BE2C (cell line): ENCODE data around the gene NELFB.

Experiments
- DNase-seq: peaks from one replicate; pipeline ENCODE4 v3.0.0-alpha.2; 2020
- H3K27me3 ChIP-seq: fragments of 250-450 bp; sonication (Bioruptor Pico); 2 replicates; pipeline ENCODE4 v1.5.1; 2020; ENCODE audit warnings: mild to moderate bottlenecking
- H3K36me3 ChIP-seq: fragments of 250-450 bp; sonication (Bioruptor Pico); 2 replicates; pipeline ENCODE4 v1.5.1; 2020; ENCODE audit warnings: mild to moderate bottlenecking
- H3K4me1 ChIP-seq: fragments of 250-450 bp; sonication (Bioruptor Pico); 2 replicates; pipeline ENCODE4 v1.5.1; 2020
- H3K4me3 ChIP-seq: 2 replicates; pipeline ENCODE4 v1.5.1; 2011; ENCODE audit warnings: low read depth, low read length
- H3K9me3 ChIP-seq: fragments of 250-450 bp; sonication (Bioruptor Pico); 2 replicates; pipeline ENCODE4 v1.5.1; 2020
- TF ChIP-seq, protein P1 (sequence below): IDR thresholded peaks from 2 replicates; pipeline ENCODE4 v1.5.1; 2012; ENCODE audit warnings: mild to moderate bottlenecking, low read depth, low read length

NELFB gene

DNA sequence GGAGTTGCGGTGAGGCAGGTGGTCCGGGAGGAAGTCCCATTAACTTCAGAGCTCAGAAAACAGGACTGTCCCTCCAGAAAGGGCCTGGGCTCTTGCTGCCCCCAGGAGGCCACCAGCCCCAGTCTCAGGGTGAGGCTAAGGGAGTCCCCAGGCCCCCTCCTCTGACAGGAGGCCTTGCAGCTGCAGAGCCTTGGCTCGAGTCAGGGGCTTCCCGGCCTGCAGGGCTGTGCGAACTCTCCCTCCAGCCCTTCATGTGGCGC is 7.3 kb upstream of the NELFB start:
- no peak for DNase-seq
- TF ChIP-seq, protein P1, sequence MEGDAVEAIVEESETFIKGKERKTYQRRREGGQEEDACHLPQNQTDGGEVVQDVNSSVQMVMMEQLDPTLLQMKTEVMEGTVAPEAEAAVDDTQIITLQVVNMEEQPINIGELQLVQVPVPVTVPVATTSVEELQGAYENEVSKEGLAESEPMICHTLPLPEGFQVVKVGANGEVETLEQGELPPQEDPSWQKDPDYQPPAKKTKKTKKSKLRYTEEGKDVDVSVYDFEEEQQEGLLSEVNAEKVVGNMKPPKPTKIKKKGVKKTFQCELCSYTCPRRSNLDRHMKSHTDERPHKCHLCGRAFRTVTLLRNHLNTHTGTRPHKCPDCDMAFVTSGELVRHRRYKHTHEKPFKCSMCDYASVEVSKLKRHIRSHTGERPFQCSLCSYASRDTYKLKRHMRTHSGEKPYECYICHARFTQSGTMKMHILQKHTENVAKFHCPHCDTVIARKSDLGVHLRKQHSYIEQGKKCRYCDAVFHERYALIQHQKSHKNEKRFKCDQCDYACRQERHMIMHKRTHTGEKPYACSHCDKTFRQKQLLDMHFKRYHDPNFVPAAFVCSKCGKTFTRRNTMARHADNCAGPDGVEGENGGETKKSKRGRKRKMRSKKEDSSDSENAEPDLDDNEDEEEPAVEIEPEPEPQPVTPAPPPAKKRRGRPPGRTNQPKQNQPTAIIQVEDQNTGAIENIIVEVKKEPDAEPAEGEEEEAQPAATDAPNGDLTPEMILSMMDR = no peak
- Histone ChIP-seq H3K4me3 (no peak overlapping the region), H3K36me3 (peaks cover 12% of the 10 kb centered on the region), H3K27me3 (no peaks in the 10 kb centered on the region), H3K4me1 (peaks cover 12% of the 10 kb centered on the region), H3K9me3 (no peaks in the 10 kb centered on the region)

DNA sequence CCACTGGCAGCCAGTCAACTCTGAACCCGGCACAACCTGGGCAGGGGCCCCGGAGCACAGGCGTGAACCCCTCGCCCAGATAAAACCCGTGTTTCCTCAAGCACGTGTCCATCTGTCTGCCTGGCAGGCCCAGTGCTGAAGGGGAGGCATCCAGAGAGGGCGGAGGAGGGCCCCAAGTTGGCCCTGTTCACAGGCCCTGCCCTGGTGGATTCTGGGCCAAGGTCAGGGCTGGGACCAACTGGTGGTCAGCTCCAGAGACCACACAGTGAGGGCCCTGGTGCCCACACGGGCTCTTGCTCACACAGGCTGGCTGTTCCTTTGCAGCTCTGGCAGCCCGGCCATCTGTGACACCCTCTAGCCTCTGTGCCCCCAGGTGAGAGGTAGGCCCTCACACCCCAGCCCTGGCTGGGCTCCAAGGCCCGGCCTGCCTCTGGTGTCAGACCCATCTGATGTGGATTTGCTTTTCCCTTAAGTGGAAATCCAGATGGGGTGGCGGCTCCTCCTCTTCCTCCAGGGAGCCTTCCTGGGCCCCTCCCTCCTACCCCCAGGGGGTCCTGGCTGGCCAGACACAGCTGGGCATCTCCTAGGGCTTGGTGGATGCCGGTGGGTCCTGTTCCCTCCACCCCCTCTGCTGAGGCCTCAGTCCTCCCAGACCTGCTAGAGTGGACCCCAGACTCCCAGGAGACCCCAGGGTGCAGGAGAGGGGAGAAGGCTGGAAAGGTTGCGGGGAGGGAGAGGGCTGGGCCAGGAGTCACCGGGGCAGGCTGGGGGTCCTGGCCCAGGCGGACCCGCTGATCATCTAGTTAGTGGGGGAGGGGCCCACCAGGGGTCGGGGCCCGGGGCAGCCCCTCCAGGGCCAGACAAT is 4.6 kb upstream of the NELFB start:
- no peaks in the 10 kb centered on the region for H3K4me1 ChIP-seq
- no peak for DNase-seq
- no peaks in the 10 kb centered on the region for H3K27me3 ChIP-seq
- H3K36me3 ChIP-seq = no peaks in the 10 kb centered on the region
- no peak overlapping the region for H3K4me3 ChIP-seq
- TF ChIP-seq, protein P1 = no peak
- H3K9me3 ChIP-seq = no peaks in the 10 kb centered on the region

DNA sequence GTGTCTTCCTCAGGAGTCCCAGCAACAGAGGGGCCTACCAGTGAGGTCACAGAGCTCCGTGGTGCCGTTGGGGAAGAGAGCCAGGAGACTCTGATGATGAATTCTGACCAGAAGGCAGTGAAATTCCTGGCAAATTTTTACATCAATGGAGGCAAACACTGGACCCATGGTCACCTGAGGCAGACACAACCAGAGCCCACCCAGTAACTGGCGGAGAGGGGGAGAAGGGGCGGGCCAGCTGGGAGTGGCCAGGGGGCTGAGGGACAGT is 4.0 kb upstream of the NELFB start, which contains the start of gene STPG3:
Gene STPG3 (plus strand): TSS at position 93 of the 268 bp plus-strand sequence. CDS start 1 bp downstream, at position 94.
- H3K36me3 ChIP-seq = peaks cover under 1% of the 10 kb centered on the region; the same call in 1 of the 2 replicates
- H3K4me3 ChIP-seq = no peak within 1 kb of the TSS
- peaks cover under 1% of the 10 kb centered on the region; the same call in 1 of the 2 replicates for H3K4me1 ChIP-seq
- no peaks in the 10 kb centered on the region for H3K27me3 ChIP-seq
- TF ChIP-seq, protein P1 = no peak
- DNase-seq = no peak
- no peaks in the 10 kb centered on the region for H3K9me3 ChIP-seq

DNA sequence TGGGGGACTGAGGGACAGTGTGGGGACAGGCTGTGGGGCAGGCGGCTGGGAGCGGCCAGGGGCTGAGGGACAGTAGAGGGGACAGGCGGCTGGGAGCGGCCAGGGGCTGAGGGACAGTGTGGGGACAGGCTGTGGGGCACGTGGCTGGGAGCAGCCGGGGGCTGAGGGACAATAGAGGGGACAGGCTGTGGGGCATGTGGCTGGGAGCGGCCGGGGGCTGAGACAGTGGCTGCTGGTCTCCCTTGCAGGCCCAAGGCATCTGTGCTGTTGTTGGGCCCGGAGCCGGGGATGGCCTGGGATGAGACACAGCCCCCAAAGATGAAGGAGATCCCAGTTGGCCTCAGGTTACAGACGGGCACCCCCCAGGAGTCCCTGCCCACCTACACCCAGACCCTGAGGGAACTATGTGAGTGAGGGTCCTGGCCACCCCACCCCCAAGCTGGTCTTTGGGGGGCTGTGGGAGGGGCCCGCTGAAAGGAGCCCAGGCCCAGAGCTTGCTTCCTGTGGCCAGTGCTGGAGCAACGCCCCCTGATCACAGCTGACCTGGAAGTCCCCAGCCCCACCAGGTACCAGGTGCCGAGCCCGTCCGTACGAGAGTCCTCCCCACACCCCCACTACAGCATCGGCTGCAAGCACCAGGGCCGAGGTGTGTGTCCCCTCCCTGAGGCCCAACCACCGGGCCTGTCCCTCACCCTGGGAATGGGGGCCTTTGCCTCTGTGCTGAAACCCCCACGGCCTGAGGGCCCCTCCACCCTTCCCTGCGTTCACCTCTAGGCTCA is 3.4 kb upstream of the NELFB start:
- Histone ChIP-seq H3K4me1 (peaks cover 4% of the 10 kb centered on the region), H3K4me3 (no peak overlapping the region), H3K36me3 (peaks cover 6% of the 10 kb centered on the region), H3K9me3 (no peaks in the 10 kb centered on the region), H3K27me3 (no peaks in the 10 kb centered on the region)
- TF ChIP-seq, protein P1 = no peak
- DNase-seq = no peak

DNA sequence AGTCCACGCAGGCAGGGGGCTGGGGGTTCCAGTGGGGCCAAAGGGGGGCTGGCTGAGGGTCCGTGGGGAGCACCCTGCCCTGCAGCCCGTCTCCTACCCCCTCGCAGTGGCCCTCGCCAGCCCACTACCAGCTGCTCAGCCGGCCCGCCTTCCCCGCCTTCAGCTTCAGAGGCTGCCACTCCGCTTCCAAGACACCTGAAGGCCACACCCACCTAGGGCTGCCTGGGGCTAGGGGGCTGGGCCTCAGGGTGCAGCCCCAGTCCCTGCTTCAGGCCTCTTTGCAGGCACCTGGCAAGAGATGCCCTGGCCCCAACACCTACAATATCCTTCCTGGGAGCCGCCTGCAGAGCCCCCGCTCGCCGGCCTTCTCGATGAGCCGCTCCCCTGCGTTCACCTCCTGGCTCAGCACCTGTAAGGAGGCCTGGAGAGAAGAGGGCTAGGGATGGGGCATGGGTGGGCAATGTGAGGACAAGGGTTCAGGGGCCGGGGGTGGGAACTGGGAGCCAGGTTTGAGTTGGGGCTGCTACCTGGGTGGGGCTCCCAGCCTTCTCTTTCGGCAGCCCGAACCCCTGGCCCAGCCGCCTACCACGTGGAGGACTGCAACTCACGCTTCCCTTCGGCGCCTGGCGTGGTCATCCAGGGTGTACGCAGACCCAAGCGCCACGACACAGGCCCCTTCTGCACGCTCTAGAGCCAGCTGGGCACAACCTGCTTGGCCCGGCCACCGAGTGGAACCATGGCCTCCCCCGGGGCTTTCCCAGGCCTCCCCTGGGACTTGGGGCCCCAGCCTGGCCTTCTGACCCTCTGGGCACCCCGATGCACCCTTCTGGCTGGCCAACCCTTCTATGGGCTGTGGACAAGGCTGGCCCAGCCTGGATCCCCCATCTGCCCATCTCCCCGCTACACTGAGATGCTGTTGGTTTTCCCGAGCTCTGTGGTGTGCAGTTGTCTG is 2.3 kb upstream of the NELFB start:
- H3K4me3 ChIP-seq = no peak overlapping the region
- DNase-seq = no peak
- H3K9me3 ChIP-seq = no peaks in the 10 kb centered on the region
- TF ChIP-seq, protein P1 = no peak
- no peaks in the 10 kb centered on the region for H3K27me3 ChIP-seq
- H3K4me1 ChIP-seq = peaks cover 4% of the 10 kb centered on the region
- H3K36me3 ChIP-seq = peaks cover 10% of the 10 kb centered on the region
